Adrenal gland (tissue), 5 donors: ENCODE results near the gene BTBD16.

Experiments
- CTCF ChIP-seq, 6 experiments: fragments of 450-650 bp in 4 of 6; fragments of 200-600 bp in 2 of 6; sonication (generic) in 1 of 6; IDR thresholded peaks; 1 replicate in 5 of 6; 2 replicates in 1 of 6; pipeline versions ENCODE4 v1.5.1 to v1.8.0; 2016 to 2021; ENCODE audit warnings: antibody characterized with exemption in 6 of 6, mild to moderate bottlenecking in 2 of 6, moderate library complexity in 1 of 6
- POLR2A ChIP-seq, 2 donors: fragments of 450-650 bp; IDR thresholded peaks; one replicate each; pipeline ENCODE4 v1.6.1; 2017; ENCODE audit warnings: antibody characterized with exemption in 2 of 2, mild to moderate bottlenecking in 2 of 2, moderate library complexity in 1 of 2
- donor health status: DM: no; HTN: no; CAD: no.

GRCh38 chr10:122264436-122264835 lies 6.7 kb upstream of the BTBD16 start:
- no peak for TF ChIP-seq CTCF (IDR thresholded peaks at IDR 0.05)
- no peak for TF ChIP-seq POLR2A (IDR thresholded peaks at IDR 0.05)
